Kidney epithelial cell (primary cell): Measurements from ENCODE around the gene ISOC2. TPM values are rescaled to one million over a fixed set of nuclear protein-coding genes. Genes with fewer than 3 reads are reported as not detected.

Experiments used
- DNase-seq: peaks from one replicate; pipeline ENCODE4 v3.0.0-alpha.2; 2010; ENCODE audit warnings: low read depth
- H3K27me3 ChIP-seq: 2 replicates; pipeline ENCODE4 v1.6.0; 2011; ENCODE audit warnings: low read length; ENCODE audit not compliant: control insufficient read depth, insufficient read depth
- H3K36me3 ChIP-seq: 2 replicates; pipeline ENCODE4 v1.5.1; 2011; ENCODE audit warnings: low read length; ENCODE audit not compliant: control insufficient read depth, insufficient read depth
- H3K4me3 ChIP-seq: 2 replicates; pipeline ENCODE4 v1.5.1; 2011; ENCODE audit warnings: low read depth, mild to moderate bottlenecking, control low read depth, low read length
- total RNA-seq: library from RNA; depleted of rRNA; stranded (reverse); fragments of >200 nt; gene quantifications from 2 replicates; pipeline ENCODE4 v1.2.3, GENCODE V29; 2015
- TF ChIP-seq, protein P1 (sequence below): IDR thresholded peaks from 2 replicates; pipeline ENCODE4 v1.5.1; 2011; ENCODE audit warnings: mild to moderate bottlenecking, moderate library complexity, low read length, control low read depth, inconsistent platforms; ENCODE audit not compliant: insufficient read depth, poor library complexity, severe bottlenecking

The ISOC2 gene
- total RNA-seq, 1 donor from 2014 or later = 49.8 TPM

DNA sequence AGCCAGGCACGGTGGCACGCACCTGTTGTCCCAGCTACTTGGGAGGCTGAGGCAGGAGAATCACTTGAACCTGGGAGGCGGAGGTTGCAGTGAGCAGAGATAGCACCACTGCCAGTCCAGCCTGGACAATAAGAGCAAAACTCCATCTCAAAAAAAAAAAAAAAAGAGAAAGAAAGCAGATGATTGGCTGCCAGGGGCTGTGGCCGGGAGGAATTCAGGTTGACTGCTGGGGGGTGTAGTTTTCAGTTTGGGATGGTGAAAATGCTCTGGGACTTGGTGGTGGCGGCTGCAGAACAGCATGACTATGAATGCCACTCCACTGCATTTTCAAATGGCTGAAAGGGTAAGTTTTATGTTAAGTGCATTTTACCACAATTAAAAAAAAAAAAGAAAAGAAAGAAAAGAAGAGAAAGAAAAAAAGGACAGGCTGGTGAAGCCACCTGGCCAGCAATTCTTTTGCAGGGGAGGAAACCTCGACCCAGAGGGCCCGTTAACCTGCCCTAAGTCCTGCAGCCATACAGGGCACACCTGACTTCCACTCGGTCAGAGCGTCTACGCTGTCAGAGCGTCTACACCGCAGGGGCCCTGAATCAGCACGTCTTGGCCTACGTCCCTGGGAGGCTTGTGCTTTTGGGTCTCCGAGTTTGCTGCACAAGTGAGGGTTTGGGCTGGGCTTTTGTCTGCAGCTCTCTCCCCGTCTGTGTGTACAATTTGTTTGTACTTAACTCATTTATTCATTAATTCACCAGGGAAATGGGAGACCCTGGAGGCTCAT lies 3.6 kb downstream of the ISOC2 start:
- TF ChIP-seq, protein P1, sequence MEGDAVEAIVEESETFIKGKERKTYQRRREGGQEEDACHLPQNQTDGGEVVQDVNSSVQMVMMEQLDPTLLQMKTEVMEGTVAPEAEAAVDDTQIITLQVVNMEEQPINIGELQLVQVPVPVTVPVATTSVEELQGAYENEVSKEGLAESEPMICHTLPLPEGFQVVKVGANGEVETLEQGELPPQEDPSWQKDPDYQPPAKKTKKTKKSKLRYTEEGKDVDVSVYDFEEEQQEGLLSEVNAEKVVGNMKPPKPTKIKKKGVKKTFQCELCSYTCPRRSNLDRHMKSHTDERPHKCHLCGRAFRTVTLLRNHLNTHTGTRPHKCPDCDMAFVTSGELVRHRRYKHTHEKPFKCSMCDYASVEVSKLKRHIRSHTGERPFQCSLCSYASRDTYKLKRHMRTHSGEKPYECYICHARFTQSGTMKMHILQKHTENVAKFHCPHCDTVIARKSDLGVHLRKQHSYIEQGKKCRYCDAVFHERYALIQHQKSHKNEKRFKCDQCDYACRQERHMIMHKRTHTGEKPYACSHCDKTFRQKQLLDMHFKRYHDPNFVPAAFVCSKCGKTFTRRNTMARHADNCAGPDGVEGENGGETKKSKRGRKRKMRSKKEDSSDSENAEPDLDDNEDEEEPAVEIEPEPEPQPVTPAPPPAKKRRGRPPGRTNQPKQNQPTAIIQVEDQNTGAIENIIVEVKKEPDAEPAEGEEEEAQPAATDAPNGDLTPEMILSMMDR = no peak
- H3K4me3 ChIP-seq = no peak overlapping the region

DNA sequence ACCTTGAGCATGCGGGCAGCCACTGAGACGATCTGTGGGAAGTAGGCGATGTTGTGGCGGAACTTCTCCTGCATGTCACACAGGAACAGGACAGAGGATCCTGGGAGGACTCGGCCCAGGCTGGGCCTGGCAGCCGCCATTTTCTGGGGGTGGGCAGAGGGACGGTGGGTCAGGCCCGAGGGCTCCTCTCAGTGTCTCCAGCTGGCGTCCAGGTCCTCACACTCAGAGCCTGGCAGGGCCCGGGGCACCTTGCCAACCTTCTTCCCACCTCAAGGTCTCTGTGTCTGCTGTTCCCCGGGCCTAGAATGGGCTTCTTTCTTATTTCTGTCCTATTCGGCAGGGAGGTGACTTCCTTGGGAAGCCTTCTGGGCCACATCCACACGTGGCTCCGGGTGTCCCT lies 5.1 kb downstream of the ISOC2 start:
- Histone ChIP-seq H3K4me3 (no peak overlapping the region), H3K27me3 (peaks cover 14% of the 10 kb centered on the region), H3K36me3 (no peaks in the 10 kb centered on the region)
- TF ChIP-seq, protein P1 = no peak
- no peak for DNase-seq

More for the DNA sequence above, 3.6 kb downstream of the ISOC2 start:
- DNase-seq = no peak
- Histone ChIP-seq H3K27me3 (no peaks in the 10 kb centered on the region), H3K36me3 (no peaks in the 10 kb centered on the region)

DNA sequence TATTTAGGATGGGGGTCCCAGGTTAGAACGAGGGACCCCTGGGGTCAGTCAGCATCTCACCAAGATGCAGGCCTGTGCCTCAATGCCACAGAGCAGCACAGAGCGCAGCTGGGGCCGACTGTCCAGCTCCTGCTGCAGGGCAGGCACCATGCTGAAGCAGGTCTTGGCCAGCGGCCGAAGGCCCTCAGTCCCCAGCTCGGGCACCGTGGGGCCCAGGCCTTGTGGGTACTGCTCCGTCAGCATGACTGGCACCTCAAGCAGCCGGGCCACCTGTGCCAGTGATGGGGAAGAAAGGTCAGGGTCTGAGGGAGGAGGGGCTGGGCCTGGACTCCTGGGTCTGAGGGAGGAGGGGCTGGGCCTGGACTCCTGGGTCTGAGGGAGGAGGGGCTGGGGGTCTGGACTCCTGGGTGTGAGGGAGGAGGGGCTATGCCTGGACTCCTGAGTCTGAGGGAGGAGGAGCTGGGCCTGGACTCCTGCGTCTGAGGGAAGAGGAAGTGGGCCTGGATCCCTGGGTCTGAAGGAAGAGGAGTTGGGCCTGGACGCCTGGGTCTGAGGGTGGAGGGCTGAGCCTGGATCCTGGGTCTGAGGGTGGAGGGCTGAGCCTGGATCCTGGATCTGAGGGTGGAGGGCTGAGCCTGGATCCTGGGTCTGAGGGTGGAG lies 5.7 kb downstream of the ISOC2 start:
- H3K4me3 ChIP-seq = no peak overlapping the region
- TF ChIP-seq, protein P1 = no peak
- H3K36me3 ChIP-seq = no peaks in the 10 kb centered on the region
- DNase-seq = no peak
- peaks cover 21% of the 10 kb centered on the region for H3K27me3 ChIP-seq

DNA sequence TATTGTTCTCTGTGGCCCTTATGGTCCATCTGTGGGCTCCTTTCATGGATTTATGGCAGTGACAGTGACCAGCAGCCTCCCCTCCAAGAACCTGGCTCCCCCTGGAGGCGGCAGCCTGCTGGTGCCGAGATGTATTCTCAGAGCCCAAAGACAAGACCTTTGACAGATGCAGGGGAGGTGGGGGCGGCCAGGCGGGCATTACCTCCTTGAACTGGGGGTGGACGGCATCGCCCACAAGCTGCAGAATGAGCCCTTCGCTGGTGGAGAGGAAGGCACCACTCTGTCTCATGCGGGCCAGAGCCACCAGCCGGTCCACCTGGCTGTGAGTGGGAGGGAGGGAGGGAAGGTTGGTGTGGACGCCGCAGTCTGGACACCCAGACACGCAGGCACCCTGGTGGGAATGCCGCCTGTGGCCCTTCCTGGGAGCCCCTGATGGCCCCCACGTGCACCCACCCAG lies 6.6 kb downstream of the ISOC2 start:
- TF ChIP-seq, protein P1 = peak; percentile 82
- no peak overlapping the region for H3K4me3 ChIP-seq
- DNase-seq = no peak
- no peaks in the 10 kb centered on the region for H3K36me3 ChIP-seq
- peaks cover 27% of the 10 kb centered on the region for H3K27me3 ChIP-seq

DNA sequence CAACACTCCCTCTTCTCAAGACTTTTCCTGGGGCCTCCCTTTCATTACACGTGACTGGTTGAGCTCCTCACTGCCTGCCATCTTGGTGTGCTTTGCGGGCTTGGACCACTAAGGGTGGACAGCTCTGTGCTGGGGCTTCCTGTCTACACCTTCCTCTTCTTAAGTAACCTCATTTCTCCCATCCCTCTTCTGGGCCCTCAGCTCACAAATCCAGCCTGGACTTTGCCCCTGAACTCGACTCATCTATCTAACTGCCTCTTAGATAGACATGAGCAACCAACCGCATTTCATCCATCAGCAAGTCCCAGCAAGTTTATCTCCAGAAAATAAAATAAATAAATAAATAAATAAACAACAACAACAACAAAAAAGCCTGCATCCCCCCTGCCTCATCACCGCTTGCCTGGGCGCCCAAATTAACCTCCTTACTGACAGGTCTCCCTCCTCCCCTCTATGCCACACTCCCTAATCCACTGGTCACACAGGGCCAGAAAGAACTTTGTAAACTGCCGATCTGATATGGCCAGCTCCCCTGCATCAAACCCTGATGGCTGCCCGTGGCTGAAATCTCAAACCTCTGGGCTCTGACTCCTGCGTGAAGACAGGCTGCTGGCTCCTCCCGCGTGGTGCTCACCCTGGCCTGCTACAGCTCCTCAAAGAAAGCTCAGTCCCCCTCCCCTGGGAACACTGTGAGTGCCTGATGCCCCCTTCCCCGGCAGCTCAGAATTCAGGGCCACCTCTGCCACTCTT lies 7.8 kb downstream of the ISOC2 start:
- no peak for DNase-seq
- H3K27me3 ChIP-seq = peaks cover 38% of the 10 kb centered on the region
- TF ChIP-seq, protein P1 = no peak

More for the DNA sequence above, 7.8 kb downstream of the ISOC2 start:
- no peak overlapping the region for H3K4me3 ChIP-seq
- no peaks in the 10 kb centered on the region for H3K36me3 ChIP-seq
